HG03159 (cell line): ENCODE measurements around the gene OR51V1.
"Not testable (repeated sequence)": the region's sequence is repeated elsewhere in the genome, so short reads cannot be mapped to it uniquely, and the experiment has no call there.

Experiments used
- ATAC-seq: cut with Tn5 transposase; IDR thresholded peaks from one replicate; pipeline ENCODE4 v1.9.1; 2021; ENCODE audit warnings: mild to moderate bottlenecking, moderate library complexity; ENCODE audit not compliant: unreplicated experiment

The OR51V1 gene

GRCh38 chr11:5200582-5200981, at the start of gene OR51V1:
Gene OR51V1, minus strand, starts transcription at chr11:5200682. Its CDS starts 0 bp downstream, at chr11:5200682.
- ATAC-seq = no peak

GRCh38 chr11:5249807-5250396, 49.4 kb upstream of the OR51V1 start, which contains the start of gene HBG1:
Gene HBG1, minus strand, starts transcription at chr11:5249857. Its CDS starts 53 bp downstream, at chr11:5249804.
- not testable (repeated sequence) for ATAC-seq

GRCh38 chr11:5248498-5248897, 48.0 kb upstream of the OR51V1 start:
- ATAC-seq = not testable (repeated sequence)

DNA sequence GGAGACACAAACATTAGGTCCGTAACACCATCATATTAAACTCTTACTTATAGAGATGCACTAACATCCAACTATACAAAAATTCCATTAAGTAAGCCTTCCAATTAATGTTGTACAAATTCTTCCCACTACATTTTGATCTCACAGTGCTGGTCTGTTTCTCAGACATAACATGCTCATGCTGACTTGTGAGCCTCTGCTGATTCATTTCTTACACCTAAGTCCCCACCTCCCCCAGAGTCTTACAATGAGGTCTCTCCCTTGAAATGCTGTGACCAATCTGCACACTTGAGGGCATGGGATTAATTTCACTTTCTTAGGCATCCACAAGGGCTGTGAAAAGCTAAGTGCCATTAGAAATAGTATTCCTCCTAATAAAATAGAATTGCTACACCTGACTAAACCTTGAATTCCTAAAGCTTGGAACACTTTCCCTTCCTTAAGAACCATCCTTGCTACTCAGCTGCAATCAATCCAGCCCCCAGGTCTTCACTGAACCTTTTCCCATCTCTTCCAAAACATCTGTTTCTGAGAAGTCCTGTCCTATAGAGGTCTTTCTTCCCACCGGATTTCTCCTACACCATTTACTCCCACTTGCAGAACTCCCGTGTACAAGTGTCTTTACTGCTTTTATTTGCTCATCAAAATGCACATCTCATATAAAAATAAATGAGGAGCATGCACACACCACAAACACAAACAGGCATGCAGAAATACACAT, 47.1 kb upstream of the OR51V1 start:
- no peak for ATAC-seq

- no peak for ATAC-seq
These were observed 46.4 kb upstream of the OR51V1 start for GRCh38 chr11:5246772-5247471.

DNA sequence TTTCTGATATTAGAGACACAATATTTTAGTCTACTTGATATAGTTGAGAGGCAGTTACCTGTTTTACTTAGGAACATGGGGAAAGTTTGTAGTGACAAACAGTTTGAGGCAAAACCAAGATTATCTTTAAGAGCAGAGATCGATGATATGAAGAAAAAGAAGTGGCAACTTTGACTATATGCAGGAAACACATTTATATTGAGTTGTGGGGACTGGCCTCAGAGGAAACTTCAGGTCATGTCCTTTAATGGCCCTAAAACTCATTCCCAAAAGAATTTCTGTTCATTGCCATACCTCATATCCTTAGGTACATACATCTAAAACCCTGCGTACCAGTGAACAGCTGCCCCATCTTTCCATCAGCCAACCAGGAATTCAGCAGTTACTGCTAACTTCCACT, 44.7 kb upstream of the OR51V1 start:
- ATAC-seq = no peak

- ATAC-seq = no peak
These were observed 43.3 kb upstream of the OR51V1 start for GRCh38 chr11:5243816-5244180.

DNA sequence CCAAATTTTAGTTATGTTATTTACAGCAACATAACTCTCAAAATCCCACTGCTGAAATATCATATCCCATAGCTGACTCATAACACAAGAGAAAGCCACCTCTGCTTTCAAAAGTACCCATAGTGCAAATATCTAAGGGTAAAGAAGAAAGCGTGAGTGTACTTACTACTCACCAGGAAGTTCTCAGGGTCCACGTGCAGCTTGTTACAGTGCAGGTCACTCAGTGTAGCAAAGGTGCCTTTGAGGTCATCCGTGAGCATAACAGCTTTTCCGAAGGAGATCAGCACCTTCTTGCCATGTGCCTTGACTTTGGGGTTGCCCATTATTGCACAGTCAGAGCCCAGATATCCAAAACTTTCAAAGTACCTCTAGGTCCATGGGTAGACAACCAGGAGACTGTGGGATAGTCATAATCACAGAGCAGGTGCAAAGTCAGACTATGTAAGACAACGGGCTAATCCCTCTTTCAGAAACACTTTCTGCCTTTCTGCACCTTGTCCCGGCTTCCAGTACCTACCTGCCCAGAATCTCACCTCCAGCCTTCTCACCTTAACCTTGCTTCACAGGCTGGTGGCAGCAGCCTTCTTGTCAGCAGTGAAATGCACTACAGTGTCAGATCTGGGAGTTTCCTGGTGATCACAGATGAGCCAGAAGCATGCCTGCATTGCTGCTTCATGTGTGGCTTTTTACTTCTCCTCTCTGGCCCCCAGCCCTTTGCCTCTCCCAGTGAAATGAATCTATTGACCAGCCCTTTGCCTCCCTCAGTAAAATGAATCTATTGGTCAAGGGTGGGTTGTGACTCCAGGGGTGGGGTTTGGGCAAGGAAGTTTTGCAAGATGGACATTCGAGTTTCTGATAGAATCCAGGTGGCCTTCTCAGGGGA, 42.7 kb upstream of the OR51V1 start:
- ATAC-seq = peak; percentile 65

- no peak for ATAC-seq
These were observed 41.7 kb upstream of the OR51V1 start for GRCh38 chr11:5242208-5242607.

- ATAC-seq = no peak
These were observed 41.0 kb upstream of the OR51V1 start for GRCh38 chr11:5241458-5241857.

DNA sequence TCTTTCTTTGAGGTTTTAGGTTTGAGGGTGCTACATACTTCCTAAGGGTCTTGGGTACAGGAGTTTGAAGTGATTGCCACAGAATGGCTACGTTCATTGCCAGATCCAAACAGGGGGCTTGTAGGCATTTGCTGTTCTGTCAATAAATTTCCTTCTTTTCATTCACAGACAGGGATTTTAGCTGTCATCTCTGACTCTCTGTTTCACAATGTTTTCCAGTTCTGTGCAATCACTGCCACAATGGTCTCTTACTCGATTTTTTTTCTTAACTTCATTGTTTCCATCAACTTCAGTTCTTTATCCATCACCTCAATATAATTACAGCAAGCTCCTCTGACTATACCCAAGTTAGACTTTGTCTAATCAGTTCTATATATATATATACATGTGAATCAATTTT, 40.0 kb upstream of the OR51V1 start:
- no peak for ATAC-seq

DNA sequence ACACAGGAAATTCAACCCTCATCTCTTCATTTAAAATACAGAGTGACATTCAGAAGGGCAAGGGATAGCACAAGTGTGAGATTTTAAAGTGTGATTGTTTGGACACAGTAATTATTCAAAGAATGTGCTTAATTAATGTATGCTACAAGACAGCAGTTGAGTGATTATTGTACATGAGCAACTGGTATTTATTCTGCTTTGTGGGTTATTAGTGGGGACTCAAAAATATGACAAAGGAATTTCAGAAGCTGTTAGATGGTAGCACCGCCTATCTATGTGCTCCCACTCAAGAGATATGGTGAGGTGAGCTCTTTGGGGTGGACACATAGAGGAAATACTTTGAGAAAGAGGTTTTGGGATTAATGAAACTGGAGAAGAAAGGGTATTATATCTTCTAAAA, 39.6 kb upstream of the OR51V1 start:
- ATAC-seq = no peak

DNA sequence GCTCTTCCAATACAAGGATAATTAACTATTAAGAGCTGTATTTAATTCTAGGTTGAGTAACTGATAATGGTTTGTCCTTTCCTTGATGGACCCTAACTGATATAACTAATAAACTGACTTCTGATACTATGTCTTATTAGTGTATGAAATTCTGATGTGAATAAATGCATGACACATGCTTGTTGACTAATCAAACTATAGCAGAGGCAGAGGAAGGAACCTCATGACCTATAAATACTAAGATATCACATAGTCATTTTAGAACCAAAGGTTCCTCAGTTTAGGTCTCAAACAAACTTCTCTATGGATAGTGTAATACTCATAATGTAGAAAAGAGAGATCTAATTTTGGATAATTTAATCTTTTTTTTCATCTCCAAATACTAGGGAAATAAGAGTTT, 38.6 kb upstream of the OR51V1 start:
- ATAC-seq = no peak

DNA sequence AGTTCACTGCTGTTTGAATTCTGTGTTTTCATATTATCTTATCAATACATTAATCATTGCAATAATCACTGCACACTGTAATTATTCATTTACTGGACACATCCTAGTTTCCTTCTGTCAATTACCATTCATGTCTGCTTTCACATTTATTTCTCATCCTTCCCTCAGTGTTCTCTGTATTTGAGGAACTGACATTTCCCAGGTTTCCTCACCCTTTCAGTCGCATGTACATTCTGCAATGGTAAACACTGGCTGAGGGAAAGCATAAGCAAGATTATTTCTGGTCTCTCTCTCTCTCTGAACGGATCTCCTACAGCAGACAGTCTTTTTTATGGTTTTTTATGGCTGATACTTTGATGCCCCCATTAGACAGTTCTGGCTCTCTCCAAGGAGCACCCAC, 38.0 kb upstream of the OR51V1 start:
- no peak for ATAC-seq

GRCh38 chr11:5237420-5237819, 36.9 kb upstream of the OR51V1 start:
- ATAC-seq = no peak

- no peak for ATAC-seq
These were observed 35.0 kb upstream of the OR51V1 start for GRCh38 chr11:5235364-5236095.

DNA sequence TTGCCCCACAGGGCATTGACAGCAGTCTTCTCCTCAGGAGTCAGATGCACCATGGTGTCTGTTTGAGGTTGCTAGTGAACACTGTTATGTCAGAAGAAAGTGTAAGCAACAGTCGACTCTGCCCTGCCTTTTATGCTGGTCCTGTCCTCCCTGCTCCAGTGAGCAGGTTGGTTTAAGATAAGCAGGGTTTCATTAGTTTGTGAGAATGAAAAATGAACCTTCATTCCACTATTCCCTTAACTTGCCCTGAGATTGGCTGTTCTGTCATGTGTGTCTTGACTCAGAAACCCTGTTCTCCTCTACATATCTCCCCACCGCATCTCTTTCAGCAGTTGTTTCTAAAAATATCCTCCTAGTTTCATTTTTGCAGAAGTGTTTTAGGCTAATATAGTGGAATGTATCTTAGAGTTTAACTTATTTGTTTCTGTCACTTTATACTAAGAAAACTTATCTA, 33.9 kb upstream of the OR51V1 start, which contains the start of gene HBD:
Gene HBD, minus strand, starts transcription at position 103 of the 454 bp plus-strand sequence. Its CDS starts 50 bp downstream, at position 53.
- peak; percentile 82 for ATAC-seq

DNA sequence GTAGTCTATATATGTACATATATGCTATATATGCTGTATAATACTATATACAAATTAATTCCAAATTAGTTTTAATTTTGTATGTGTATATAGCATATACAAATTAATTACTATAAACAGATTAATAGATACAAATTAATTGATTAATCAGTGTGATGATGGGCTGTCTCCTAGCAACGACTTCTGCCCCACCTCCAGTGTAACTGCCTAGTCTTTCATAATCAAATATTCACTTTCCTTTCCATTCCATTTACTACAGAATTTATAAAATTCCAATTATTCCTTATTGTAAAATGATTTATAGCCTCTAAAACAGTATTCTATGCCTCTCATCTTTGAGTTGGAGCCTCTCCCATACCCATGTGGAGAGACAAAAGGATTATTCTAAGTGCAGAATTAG, 32.8 kb upstream of the OR51V1 start:
- no peak for ATAC-seq

GRCh38 chr11:5232821-5233220, 32.3 kb upstream of the OR51V1 start:
- no peak for ATAC-seq

DNA sequence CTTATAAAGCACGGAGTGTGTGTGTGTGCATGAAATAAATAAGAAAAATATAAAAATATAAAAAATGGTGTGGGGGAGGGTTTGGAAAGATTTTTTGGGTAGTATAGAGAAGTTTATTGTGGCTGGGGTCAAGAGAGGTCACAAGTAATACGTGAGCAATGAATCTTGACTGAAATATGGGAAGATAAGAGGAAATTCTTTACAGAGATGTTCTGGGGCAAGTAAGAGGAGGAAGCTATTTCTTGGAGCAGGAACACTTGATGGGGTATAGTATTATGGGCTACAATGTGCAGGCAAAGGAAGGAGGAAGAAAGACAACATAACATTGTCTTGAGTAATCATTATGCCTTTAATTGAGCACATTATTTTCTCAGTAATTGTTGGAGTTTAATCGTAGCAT, 31.7 kb upstream of the OR51V1 start:
- no peak for ATAC-seq
